Right ventricle myocardium inferior (tissue), 1 donor: ENCODE results near the gene ACP1. TPM values are rescaled to one million over a fixed set of nuclear protein-coding genes. Genes with fewer than 3 reads are reported as not detected.

ENCODE experiments used
- ATAC-seq: fragments of 200-7000 bp; cut with Tn5 transposase; one replicate; pipeline ENCODE4 v1.9.1; 2020; ENCODE audit warnings: mild to moderate bottlenecking, moderate library complexity
- DNase-seq: peaks from one replicate; pipeline ENCODE4 v3.0.0; 2021; ENCODE audit errors: missing footprints
- intact Hi-C: fragments of 100-400 bp; cut with DNase I; formaldehyde crosslinking; loops from one replicate; pipeline ENCODE4 v1.11.0; 2022
- total RNA-seq: library from RNA; stranded (reverse); fragmentation: NEBNext Ultra II Directional; extraction: Animal tissue kit (Norgen Biotek cat#: 25700); gene quantifications from one replicate; pipeline ENCODE4 v1.2.1, GENCODE V29; 2021
- donor health status: DM: no; HTN: yes; CAD: no; lungs with severe emphysema.

The ACP1 gene
- total RNA-seq, 1 donor from 2014 or later, result 79.2 TPM

- intact Hi-C loops, result no loop called here
- ATAC-seq (no peak), DNase-seq (no peak)
Observed at GRCh38 chr2:275466-275865, 10.7 kb downstream of the ACP1 start.

GRCh38 chr2:278312-278926 is 13.7 kb downstream of the ACP1 start:
- no peak for DNase-seq
- intact Hi-C loops, result no loop called here
- ATAC-seq, result no peak

GRCh38 chr2:278927-279320 is 14.2 kb downstream of the ACP1 start:
- no peak for ATAC-seq

GRCh38 chr2:279366-279765 is 14.6 kb downstream of the ACP1 start:
- ATAC-seq, result no peak
- intact Hi-C loops, result no loop called here
- DNase-seq, result no peak

More at GRCh38 chr2:278927-279320, 14.2 kb downstream of the ACP1 start:
- no peak for DNase-seq
- intact Hi-C loops, result no loop called here

DNA sequence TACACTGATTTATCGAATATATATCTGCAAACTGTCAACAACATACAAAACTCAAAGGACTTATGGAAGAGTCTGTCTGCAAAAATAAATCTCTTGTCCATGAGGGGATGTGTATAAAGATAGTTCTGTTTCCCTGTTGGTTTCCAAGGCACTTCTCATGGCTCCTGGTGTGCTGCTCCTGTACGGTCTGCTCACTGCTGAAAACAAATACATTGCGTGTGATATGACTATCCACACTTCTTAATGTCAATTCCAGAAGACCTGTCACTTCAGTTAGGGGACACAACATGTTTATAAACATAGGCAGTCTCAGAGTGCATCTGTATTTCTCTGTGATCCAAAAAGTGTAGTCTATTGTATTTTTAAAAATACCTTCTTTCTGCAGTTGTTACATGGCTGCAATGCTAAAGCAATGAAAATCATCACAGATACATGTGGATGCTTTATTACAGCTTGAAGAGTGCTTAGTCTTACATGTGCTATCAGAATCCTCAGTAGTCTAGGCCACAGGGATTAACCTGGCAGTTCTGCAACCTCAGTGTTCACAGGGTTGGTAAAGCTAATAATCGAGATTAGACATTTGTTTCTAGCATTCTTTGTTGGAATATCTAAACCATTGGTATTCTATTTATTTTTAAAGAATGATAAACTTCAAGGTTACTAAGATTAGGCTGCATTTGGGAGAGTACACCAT is 15.4 kb downstream of the ACP1 start:
- peak; percentile 41 for ATAC-seq
- DNase-seq, result no peak
- intact Hi-C loops, result no loop called here

DNA sequence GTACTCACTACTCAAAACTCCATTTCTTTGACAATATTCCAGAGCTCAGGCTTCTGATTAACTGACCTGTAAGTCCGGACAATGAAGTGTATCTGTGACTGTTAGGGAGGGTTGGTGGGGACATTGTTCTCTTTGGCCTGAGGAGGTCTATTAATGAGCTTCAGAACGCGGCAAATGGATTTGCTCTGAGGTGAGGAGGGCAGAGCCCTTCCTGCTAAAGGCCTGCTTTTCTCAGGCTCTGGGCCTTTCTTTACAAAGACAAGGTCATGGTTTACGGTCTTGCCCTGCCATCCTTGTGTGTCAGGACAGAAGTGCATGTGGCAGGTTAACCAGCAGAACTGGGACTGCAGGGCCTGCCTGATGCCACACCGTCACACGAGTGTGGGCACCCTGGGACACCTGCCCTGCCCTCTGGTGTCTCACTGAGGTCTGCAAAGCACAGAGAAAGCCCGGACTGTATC is 15.9 kb downstream of the ACP1 start:
- no peak for DNase-seq
- peak; percentile 70 for ATAC-seq
- intact Hi-C loops, result no loop called here

GRCh38 chr2:281381-281780 is 16.6 kb downstream of the ACP1 start:
- intact Hi-C loops, result no loop called here
- no peak for ATAC-seq
- DNase-seq, result no peak

GRCh38 chr2:282371-283263 is 17.9 kb downstream of the ACP1 start:
- ATAC-seq (no peak), DNase-seq (no peak)
- intact Hi-C loops, result no loop called here

DNA sequence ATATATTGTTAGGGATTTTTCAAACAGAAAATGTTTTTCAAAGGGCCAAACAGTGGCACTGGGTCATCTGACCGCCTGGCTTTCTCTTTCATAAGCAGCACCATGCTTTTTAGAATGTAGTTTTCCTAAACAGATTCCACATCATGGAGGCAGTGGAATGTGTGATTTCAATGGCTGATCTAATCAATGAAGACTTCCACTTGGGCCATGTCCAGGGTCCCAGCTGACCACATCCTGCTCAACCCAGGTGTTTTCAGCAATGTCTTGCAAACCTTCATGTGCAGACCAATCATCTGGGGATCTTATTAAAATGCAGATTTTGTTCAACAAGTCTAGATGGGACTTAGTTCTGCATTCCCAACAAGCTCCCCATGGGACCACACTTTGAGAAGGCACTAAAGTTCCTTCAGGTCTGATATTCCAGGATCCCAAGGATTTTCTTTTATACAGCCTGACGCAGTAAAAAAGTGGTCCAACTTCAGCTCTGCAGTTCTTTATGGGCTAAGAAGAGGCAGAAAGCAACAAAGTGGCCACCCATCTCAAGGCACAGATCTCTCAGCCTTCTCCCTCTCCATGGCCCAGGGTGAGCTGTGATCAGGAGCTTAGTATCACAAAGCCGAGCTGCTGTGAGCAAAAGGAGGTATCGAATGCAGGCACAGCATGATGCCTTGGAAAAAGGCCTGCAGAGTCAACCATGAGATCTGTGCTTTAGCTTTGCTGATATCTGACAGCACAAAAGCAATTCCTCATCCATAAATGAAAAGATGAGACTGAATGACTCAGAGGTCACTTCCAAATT is 19.4 kb downstream of the ACP1 start:
- intact Hi-C loops, result no loop called here
- no peak for DNase-seq
- ATAC-seq, result no peak

DNA sequence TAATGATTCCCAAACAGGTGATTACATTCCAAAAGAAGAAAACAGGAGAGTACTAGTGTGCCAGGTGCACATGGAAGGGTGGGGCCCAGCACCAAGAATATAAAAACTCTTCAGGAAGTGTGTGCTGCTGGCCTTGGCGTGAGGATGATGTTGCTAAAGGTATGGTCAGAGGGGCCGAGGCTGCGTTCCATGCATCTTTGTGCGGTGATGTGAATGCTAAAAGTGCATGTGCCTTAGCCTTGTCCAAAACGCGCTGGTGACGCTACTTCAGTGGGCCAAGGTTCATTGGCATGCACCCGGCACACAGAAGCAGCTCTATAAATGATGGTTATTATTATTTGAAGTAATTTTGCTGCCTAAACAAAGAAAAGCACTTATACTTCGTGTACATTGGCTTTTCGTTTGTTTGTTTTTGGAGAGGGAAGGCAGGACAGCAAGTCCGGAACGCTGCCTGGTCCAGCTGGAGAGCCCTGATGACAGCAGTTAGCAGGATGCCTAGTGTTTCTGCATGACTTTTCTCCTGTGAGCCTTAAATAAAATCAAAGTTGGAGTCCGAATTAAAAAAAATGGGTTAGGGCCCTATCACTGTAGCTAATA is 20.2 kb downstream of the ACP1 start:
- DNase-seq (no peak), ATAC-seq (no peak)
- intact Hi-C loops, result no loop called here

GRCh38 chr2:285531-285930 is 20.8 kb downstream of the ACP1 start:
- DNase-seq, result no peak
- no peak for ATAC-seq
- intact Hi-C loops, result no loop called here

DNA sequence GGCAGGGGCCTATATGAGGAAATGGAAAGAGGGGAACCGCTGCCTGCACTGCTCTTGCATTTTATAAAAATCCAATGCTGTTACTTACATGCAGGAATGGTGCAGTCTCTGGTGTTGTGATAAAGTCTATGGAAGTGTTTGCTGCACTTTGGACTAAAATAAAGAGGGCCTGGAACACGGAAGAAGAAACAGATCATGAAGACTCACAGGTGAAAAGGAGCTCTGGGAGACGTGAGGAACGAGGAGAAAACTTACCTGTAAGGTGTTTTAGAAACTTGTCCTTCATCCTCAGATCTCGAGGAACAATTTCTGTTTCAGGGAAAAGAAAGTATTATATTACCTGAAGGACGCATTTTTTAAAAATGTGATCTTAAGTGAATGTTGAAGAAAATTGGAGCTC is 21.3 kb downstream of the ACP1 start:
- intact Hi-C loops, result no loop called here
- ATAC-seq, result no peak
- DNase-seq, result no peak

- ATAC-seq (no peak), DNase-seq (no peak)
- intact Hi-C loops, result no loop called here
Observed at GRCh38 chr2:286774-287392, 22.1 kb downstream of the ACP1 start.

DNA sequence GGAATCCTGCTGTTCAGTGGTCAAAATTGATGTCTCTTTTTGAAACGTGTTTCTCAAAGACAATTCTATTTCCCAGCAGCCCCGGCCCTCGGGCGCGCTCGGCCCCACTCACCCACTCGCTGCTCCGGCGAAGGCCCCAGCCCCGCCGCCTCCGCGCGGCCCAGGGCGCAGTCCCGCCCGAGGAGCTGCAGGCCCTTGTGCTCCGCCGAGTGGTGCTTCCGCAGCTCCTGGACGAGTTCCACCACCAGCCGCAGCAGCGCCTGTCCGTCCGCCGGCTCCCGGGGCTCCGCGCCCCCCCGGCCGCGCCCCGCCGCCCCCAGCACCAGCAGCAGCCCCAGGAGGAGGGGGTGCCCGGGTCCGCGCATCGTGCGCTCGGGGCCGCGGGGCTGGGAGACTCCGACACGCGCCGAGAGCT is 22.7 kb downstream of the ACP1 start:
- intact Hi-C loops, result no loop called here
- peak; percentile 41 for ATAC-seq

GRCh38 chr2:287911-288757 is 23.4 kb downstream of the ACP1 start, which contains the start of gene ALKAL2:
Gene ALKAL2 (minus strand): TSS chr2:288091. CDS start chr2:287835, 256 bp downstream.
- no peak for ATAC-seq
- DNase-seq, result no peak
- intact Hi-C loops, result no loop called here

More for the DNA sequence above, 22.7 kb downstream of the ACP1 start:
- peak; percentile 64 for DNase-seq

GRCh38 chr2:288758-289361 is 24.1 kb downstream of the ACP1 start:
- intact Hi-C loops, result no loop called here
- DNase-seq (no peak), ATAC-seq (no peak)
